ENCODE measurements around the gene PLCH1. TPM values are rescaled to one million over a fixed set of nuclear protein-coding genes. Genes with fewer than 3 reads are reported as not detected.

The PLCH1 gene
- total RNA-seq, 1 experiment from 2014 or later, result 13.4 TPM

DNA sequence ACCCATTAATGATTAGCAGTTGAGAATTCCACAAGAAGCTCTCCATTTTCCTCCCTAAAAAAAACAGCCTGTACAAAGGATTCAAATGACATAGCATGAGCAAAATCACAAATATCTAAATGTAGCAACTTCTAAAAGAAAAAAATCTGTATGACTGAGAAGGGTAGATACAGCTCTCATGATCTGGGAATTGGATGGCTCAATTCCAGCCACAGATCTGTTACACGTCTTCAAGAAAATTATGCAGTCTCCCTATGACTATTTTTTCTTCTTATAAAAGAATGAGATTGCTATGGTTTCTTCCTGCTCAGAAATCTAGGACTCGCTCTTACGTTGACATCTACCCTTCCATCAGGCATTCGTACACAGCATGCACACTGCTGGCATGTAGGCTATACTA, 71.5 kb downstream of the PLCH1 start:
- CTCF ChIA-PET, result interaction anchor here (0.8 to 1.9 kb wide), 2 partner anchors 12 to 18 kb away, joined by 3 to 8 read pairs; no protein-coding TSS in a partner anchor
- H3K36me3 Mint-ChIP-seq (ENCODE audit: insufficient read depth, unreplicated experiment), result no peaks in the 10 kb centered on the region
- intact Hi-C loops (cut with micrococcal nuclease; ENCODE audit: unreplicated experiment), result no loop called here
- TF ChIP-seq, protein P1, sequence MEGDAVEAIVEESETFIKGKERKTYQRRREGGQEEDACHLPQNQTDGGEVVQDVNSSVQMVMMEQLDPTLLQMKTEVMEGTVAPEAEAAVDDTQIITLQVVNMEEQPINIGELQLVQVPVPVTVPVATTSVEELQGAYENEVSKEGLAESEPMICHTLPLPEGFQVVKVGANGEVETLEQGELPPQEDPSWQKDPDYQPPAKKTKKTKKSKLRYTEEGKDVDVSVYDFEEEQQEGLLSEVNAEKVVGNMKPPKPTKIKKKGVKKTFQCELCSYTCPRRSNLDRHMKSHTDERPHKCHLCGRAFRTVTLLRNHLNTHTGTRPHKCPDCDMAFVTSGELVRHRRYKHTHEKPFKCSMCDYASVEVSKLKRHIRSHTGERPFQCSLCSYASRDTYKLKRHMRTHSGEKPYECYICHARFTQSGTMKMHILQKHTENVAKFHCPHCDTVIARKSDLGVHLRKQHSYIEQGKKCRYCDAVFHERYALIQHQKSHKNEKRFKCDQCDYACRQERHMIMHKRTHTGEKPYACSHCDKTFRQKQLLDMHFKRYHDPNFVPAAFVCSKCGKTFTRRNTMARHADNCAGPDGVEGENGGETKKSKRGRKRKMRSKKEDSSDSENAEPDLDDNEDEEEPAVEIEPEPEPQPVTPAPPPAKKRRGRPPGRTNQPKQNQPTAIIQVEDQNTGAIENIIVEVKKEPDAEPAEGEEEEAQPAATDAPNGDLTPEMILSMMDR (IDR thresholded peaks at IDR 0.05; ENCODE audit: unreplicated experiment), result no peak
- H3K4me1 Mint-ChIP-seq (ENCODE audit: low read depth, unreplicated experiment), result peaks cover 25% of the 10 kb centered on the region
- H3K27ac Mint-ChIP-seq (ENCODE audit: unreplicated experiment), result no peak overlapping the region
- BruUV-seq (replicated peaks), result no TSS peak
- no peaks in the 10 kb centered on the region for H3K27me3 Mint-ChIP-seq (ENCODE audit: unreplicated experiment)
- H3K4me3 Mint-ChIP-seq (ENCODE audit: low read depth, unreplicated experiment), result no peak overlapping the region
- H3K9me3 Mint-ChIP-seq (ENCODE audit: low read depth, unreplicated experiment), result no peaks in the 10 kb centered on the region
- no peak for DNase-seq

DNA sequence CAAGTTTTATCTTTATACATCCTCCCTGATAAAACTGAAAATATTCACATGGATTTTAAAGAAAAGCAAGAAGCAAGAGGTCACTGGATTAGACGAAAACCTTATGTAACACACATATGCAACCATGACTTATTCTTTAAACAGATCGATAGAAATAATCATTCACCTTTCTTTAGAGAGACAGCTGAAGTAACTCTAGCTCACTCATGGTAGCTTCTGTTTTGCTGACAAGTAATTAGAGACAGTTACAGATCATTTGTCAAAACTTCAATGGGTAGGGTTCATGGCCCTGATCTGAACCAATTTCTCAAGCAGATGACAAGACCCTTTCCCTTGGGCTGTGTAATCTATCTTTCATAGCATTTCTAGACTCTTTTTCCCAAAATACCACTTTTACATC, 74.5 kb downstream of the PLCH1 start:
- no peaks in the 10 kb centered on the region for H3K9me3 Mint-ChIP-seq (ENCODE audit: low read depth, unreplicated experiment)
- H3K27ac Mint-ChIP-seq (ENCODE audit: unreplicated experiment), result peak overlapping the region; percentile 19
- no peaks in the 10 kb centered on the region for H3K36me3 Mint-ChIP-seq (ENCODE audit: insufficient read depth, unreplicated experiment)
- H3K4me1 Mint-ChIP-seq (ENCODE audit: low read depth, unreplicated experiment), result peaks cover 35% of the 10 kb centered on the region
- no peak for DNase-seq
- TF ChIP-seq, protein P1 (IDR thresholded peaks at IDR 0.05; ENCODE audit: unreplicated experiment), result no peak
- H3K4me3 Mint-ChIP-seq (ENCODE audit: low read depth, unreplicated experiment), result no peak overlapping the region
- CTCF ChIA-PET, result interaction anchor here (0.5 to 0.6 kb wide), 2 partner anchors 24 to 687 kb away, joined by 3 to 4 read pairs; no protein-coding TSS in a partner anchor
- H3K27me3 Mint-ChIP-seq (ENCODE audit: unreplicated experiment), result no peaks in the 10 kb centered on the region
- no TSS peak for BruUV-seq (replicated peaks)
- intact Hi-C loops (cut with micrococcal nuclease; ENCODE audit: unreplicated experiment), result no loop called here

DNA sequence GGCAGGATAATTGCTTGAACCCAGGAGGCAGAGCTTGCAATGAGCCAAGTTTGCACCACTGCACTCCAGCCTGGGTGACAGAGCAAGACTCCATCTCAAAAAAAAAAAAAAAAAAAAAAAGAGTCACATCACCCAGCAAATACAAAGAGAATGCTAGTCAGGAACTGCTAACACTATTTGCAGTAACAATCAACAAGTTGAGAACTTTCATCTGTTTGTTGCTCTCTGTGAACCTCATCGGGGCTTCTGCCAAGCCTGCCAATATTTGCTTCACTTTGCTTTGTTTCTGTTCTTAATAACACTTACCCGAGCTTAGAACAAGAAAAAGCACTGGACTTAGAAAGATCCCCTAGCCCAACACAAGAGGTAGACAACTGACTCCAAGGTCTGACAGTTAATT, 76.9 kb downstream of the PLCH1 start:
- Mint-ChIP-seq H3K9me3 (ENCODE audit: low read depth, unreplicated experiment) (no peaks in the 10 kb centered on the region), H3K4me3 (ENCODE audit: low read depth, unreplicated experiment) (no peak overlapping the region), H3K4me1 (ENCODE audit: low read depth, unreplicated experiment) (peaks cover 58% of the 10 kb centered on the region), H3K36me3 (ENCODE audit: insufficient read depth, unreplicated experiment) (no peaks in the 10 kb centered on the region), H3K27me3 (ENCODE audit: unreplicated experiment) (no peaks in the 10 kb centered on the region), H3K27ac (ENCODE audit: unreplicated experiment) (no peak overlapping the region)
- BruUV-seq (replicated peaks), result no TSS peak
- CTCF ChIA-PET, result interaction anchor here (0.7 kb wide), 1 partner anchor 99 kb away, joined by 3 read pairs; no protein-coding TSS in a partner anchor
- no peak for DNase-seq
- TF ChIP-seq, protein P1 (IDR thresholded peaks at IDR 0.05; ENCODE audit: unreplicated experiment), result no peak
- intact Hi-C loops (cut with micrococcal nuclease; ENCODE audit: unreplicated experiment), result no loop called here

DNA sequence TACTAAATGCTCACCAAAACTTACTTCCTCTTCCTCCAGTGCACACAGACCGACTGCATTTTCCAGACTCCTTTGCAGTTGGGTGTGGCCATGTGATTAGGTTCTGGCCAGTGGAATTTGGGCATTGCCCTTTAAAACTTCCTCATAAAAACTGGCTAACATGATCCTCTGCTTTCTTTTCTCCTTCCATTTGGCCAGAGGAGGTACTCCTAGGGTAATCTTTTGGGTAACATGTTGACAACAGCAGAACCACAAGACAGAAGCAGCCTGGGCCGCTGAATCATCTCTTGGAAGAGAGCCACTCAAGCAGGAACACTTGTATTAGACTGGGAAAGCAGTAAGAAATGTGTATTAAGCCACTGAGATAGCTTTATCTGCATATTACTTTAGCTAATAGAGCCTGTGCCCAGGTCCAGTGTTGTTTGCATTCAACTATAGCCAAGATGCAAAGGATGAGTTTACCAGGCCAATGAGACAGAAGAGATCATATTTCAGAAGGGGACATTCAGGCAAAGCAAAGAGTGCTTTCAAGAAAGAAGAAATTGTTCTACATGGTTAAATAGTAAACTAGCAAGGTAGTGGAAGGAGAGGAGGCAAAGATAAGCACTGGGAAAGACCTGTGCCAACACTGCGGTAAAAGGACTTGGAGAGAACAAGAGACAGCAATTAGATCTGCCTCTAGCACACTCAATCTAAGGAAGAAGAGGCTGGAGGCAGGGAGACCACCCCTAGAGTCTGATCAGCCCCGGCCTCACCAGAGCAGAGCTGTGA, 79.8 kb downstream of the PLCH1 start:
- CTCF ChIA-PET, result interaction anchor here (0.5 to 1.6 kb wide), 7 partner anchors 10 to 301 kb away, joined by 3 to 8 read pairs (median 3); no protein-coding TSS in a partner anchor
- TF ChIP-seq, protein P1 (IDR thresholded peaks at IDR 0.05; ENCODE audit: unreplicated experiment), result no peak
- BruUV-seq (replicated peaks), result TSS peak; percentile 30
- no peaks in the 10 kb centered on the region for H3K27me3 Mint-ChIP-seq (ENCODE audit: unreplicated experiment)
- H3K4me3 Mint-ChIP-seq (ENCODE audit: low read depth, unreplicated experiment), result peak overlapping the region; percentile 47
- peak overlapping the region; percentile 70 for H3K27ac Mint-ChIP-seq (ENCODE audit: unreplicated experiment)
- DNase-seq, result peak; percentile 67
- H3K9me3 Mint-ChIP-seq (ENCODE audit: low read depth, unreplicated experiment), result no peaks in the 10 kb centered on the region
- intact Hi-C loops (cut with micrococcal nuclease; ENCODE audit: unreplicated experiment), result loop anchor here (1.0 to 2.0 kb wide), 3 partner anchors 58 to 110 kb away; no protein-coding TSS in a partner anchor
- H3K36me3 Mint-ChIP-seq (ENCODE audit: insufficient read depth, unreplicated experiment), result no peaks in the 10 kb centered on the region
- peaks cover 66% of the 10 kb centered on the region for H3K4me1 Mint-ChIP-seq (ENCODE audit: low read depth, unreplicated experiment)

Data from Calu3 (cell line).